HepG2 (cell line): ENCODE results near the gene ARVCF. TPM values are rescaled to one million over a fixed set of nuclear protein-coding genes. Genes with fewer than 3 reads are reported as not detected.

ENCODE experiments used
- ATAC-seq: fragments of 200-7000 bp; cut with Tn5 transposase; 3 replicates; pipeline ENCODE4 v1.9.1; 2020; ENCODE audit warnings: mild to moderate bottlenecking, moderate library complexity
- BruUV-seq: library from RNA; stranded (reverse); fragments of 400-500 nt; replicated peaks from 2 replicates; lab custom pipeline; 2021; lab: Mats Ljungman, UMichigan
- CTCF ChIA-PET: fragments of 300-600 bp; formaldehyde crosslinking; extraction: SDS; loops from one replicate; lab custom pipeline; 2021; ENCODE audit warnings: low total read pairs, inconsistent platforms, low intra/inter-chr PET ratio; lab: Yijun Ruan, JAX
- POLR2A ChIA-PET: fragments of 350-600 bp; sonication (Branson Sonifier 250); formaldehyde crosslinking; loops from one replicate; lab custom pipeline; 2020; ENCODE audit warnings: antibody characterized with exemption, inconsistent platforms; lab: Yijun Ruan, JAX
- DNase-seq: peaks from one replicate; pipeline ENCODE4 v3.0.0-alpha.2; 2015; ENCODE audit warnings: low spot score
- FAIRE-seq: peaks from 3 replicates; lab custom pipeline; 2011; peaks lifted over from hg19 to GRCh38; lab: Jason Lieb, UNC
- H2AFZ ChIP-seq: one replicate; pipeline ENCODE4 v1.6.1; 2011; ENCODE audit warnings: low read length, inconsistent platforms
- H3K27ac ChIP-seq: fragments of 300-600 bp; 3 replicates; pipeline ENCODE4 v1.8.0; 2011; ENCODE audit warnings: mixed run types, mild to moderate bottlenecking, mixed read lengths, low read length, inconsistent platforms; ENCODE audit not compliant: insufficient read depth; ENCODE audit errors: extremely low read length
- H3K27me3 ChIP-seq, 2 experiments: fragments of 200-600 bp in 1 of 2; 2 replicates in 1 of 2; 3 replicates in 1 of 2; pipeline versions ENCODE4 v1.6.0 to v1.8.0; 2011; ENCODE audit warnings: low read length in 2 of 2, mild to moderate bottlenecking in 2 of 2, moderate library complexity in 2 of 2, inconsistent platforms in 1 of 2; ENCODE audit not compliant: insufficient read depth in 2 of 2, control insufficient read depth in 1 of 2
- H3K36me3 ChIP-seq, 2 experiments: fragments of 200-600 bp in 1 of 2; replicated peaks in 1 of 2; 2 replicates in 1 of 2; 3 replicates in 1 of 2; pipeline versions ENCODE4 v1.5.1 to v1.8.0; 2011; ENCODE audit warnings: low read length in 2 of 2, inconsistent platforms in 1 of 2; ENCODE audit not compliant: insufficient read depth in 2 of 2, control insufficient read depth in 1 of 2
- H3K4me1 ChIP-seq: 2 replicates; pipeline ENCODE4 v1.5.1; 2012; ENCODE audit warnings: low read length, inconsistent platforms; ENCODE audit not compliant: insufficient read depth
- H3K4me2 ChIP-seq: 2 replicates; pipeline ENCODE4 v1.6.0; 2011; ENCODE audit warnings: low read depth, low read length, inconsistent platforms
- H3K4me3 ChIP-seq, 3 experiments: fragments of 200-600 bp in 1 of 3; sonication (generic), shearing (Covaris generic) in 1 of 3; replicated peaks in 1 of 3; 2 replicates each; pipeline ENCODE4 v1.5.1; 2011 to 2016; ENCODE audit warnings: low read length in 3 of 3, inconsistent platforms in 2 of 3, low read depth in 2 of 3, mild to moderate bottlenecking in 2 of 3, control low read depth in 1 of 3, mixed read lengths in 1 of 3; ENCODE audit not compliant: insufficient read depth in 1 of 3
- H3K79me2 ChIP-seq: one replicate; pipeline ENCODE4 v1.6.1; 2011; ENCODE audit warnings: low read length, inconsistent platforms; ENCODE audit not compliant: insufficient read depth
- H3K9ac ChIP-seq: 2 replicates; pipeline ENCODE4 v1.6.0; 2011; ENCODE audit warnings: mild to moderate bottlenecking, low read depth, low read length, inconsistent platforms; ENCODE audit not compliant: insufficient read depth
- H3K9me3 ChIP-seq: 2 replicates; pipeline ENCODE4 v1.5.1; 2012; ENCODE audit warnings: mild to moderate bottlenecking, low read length
- H4K20me1 ChIP-seq: 2 replicates; pipeline ENCODE4 v1.6.0; 2011; ENCODE audit warnings: inconsistent platforms, mild to moderate bottlenecking, low read length, moderate library complexity; ENCODE audit not compliant: insufficient read depth
- ARID4A ChIP-seq: sonication (generic); formaldehyde crosslinking; IDR thresholded peaks from 2 replicates; pipeline ENCODE4 v1.5.0; 2020; ENCODE audit warnings: mild to moderate bottlenecking, missing genetic modification reagents, borderline replicate concordance
- FOXP1 ChIP-seq, 2 experiments: fragments of 450-650 bp in 1 of 2; IDR thresholded peaks; 2 replicates each; pipeline ENCODE4 v1.6.1; 2017 to 2018; ENCODE audit warnings: antibody characterized with exemption in 1 of 2
- KDM2A ChIP-seq: sonication (generic); formaldehyde crosslinking; IDR thresholded peaks from 2 replicates; pipeline ENCODE4 v1.4.0; 2020; ENCODE audit warnings: low read depth, missing genetic modification reagents, borderline replicate concordance
- LCORL ChIP-seq, 2 experiments: fragments of 450-650 bp in 1 of 2; sonication (generic) in 1 of 2; formaldehyde crosslinking in 1 of 2; IDR thresholded peaks; 2 replicates each; pipeline versions ENCODE4 v1.5.0 to v1.6.1; 2017 to 2020; ENCODE audit warnings: antibody characterized with exemption in 1 of 2, missing genetic modification reagents in 1 of 2
- NONO ChIP-seq, 2 experiments: fragments of 450-650 bp in 1 of 2; sonication (generic) in 1 of 2; formaldehyde crosslinking in 1 of 2; IDR thresholded peaks in 1 of 2; conservative IDR thresholded peaks in 1 of 2; 2 replicates each; pipeline versions ENCODE4 v1.6.1 to v1.8.0; 2017 to 2022; ENCODE audit warnings: mild to moderate bottlenecking in 1 of 2, missing genetic modification reagents in 1 of 2, moderate library complexity in 1 of 2
- TFE3 ChIP-seq: IDR thresholded peaks from 2 replicates; pipeline ENCODE4 v1.6.1; 2016
- ZHX1 ChIP-seq: sonication (generic); formaldehyde crosslinking; IDR thresholded peaks from 2 replicates; pipeline ENCODE4 v1.8.1; 2022; ENCODE audit warnings: low read depth, mild to moderate bottlenecking, missing genetic modification reagents
- ZNF121 ChIP-seq: sonication (generic); formaldehyde crosslinking; IDR thresholded peaks from 2 replicates; pipeline ENCODE4 v1.5.0; 2020; ENCODE audit warnings: mild to moderate bottlenecking, missing genetic modification reagents
- ZNF350 ChIP-seq: sonication (generic); formaldehyde crosslinking; IDR thresholded peaks from 2 replicates; pipeline ENCODE4 v1.4.0; 2020; ENCODE audit warnings: mild to moderate bottlenecking, low read depth, missing genetic modification reagents, borderline replicate concordance
- ZNF501 ChIP-seq: sonication (generic); formaldehyde crosslinking; IDR thresholded peaks from 2 replicates; pipeline ENCODE4 v1.5.1; 2020; ENCODE audit warnings: mild to moderate bottlenecking, moderate library complexity, missing genetic modification reagents
- ZNF569 ChIP-seq: sonication (generic); formaldehyde crosslinking; IDR thresholded peaks from 2 replicates; pipeline ENCODE4 v1.5.0; 2020; ENCODE audit warnings: mild to moderate bottlenecking, missing genetic modification reagents, moderate library complexity, borderline replicate concordance
- ZSCAN21 ChIP-seq: sonication (generic); formaldehyde crosslinking; IDR thresholded peaks from 2 replicates; pipeline ENCODE4 v1.8.0; 2022; ENCODE audit warnings: mild to moderate bottlenecking, missing genetic modification reagents, moderate library complexity, borderline replicate concordance
- WGBS: methylation state at CpG from one replicate; pipeline ENCODE4 v1.1.6; 2017; ENCODE audit warnings: low lambda C conversion rate; 5-methylcytosine and 5-hydroxymethylcytosine counted together
- in situ Hi-C: cut with HindIII; loops from 2 replicates; pipeline ENCODE4 v1.10.0; 2017; ENCODE audit warnings: low pct_unique_long_range_greater_than_20kb; ENCODE audit not compliant: extremely low pct_ligation_motif_present
- intact Hi-C: fragments of 100-400 bp; cut with micrococcal nuclease; formaldehyde crosslinking; loops from one replicate; pipeline ENCODE4 v1.10.0; 2022; ENCODE audit not compliant: unreplicated experiment
- polyA plus RNA-seq, 8 experiments: library from polyadenylated mRNA; depleted of rRNA in 3 of 8; stranded (reverse) in 7 of 8; unstranded in 1 of 8; fragments of >200 nt; fragmentation: Illumina TruSeq in 4 of 8; extraction: Trizol in 4 of 8; gene quantifications; 2 replicates each; pipeline versions ENCODE4 v1.2.1 to v1.2.3, GENCODE V29; 2011 to 2016; ENCODE audit warnings: low read depth in 4 of 8, missing spikeins in 1 of 8, mixed read lengths in 1 of 8; ENCODE audit not compliant: insufficient read depth in 1 of 8
- total RNA-seq, 5 experiments: library from RNA; depleted of rRNA; stranded (reverse); fragments of >200 nt; fragmentation: Illumina TruSeq; extraction: Trizol; gene quantifications; 2 replicates each; pipeline ENCODE4 v1.2.3, GENCODE V29; 2016; ENCODE audit warnings: low read depth in 1 of 5

ARVCF gene
- total and polyA plus RNA-seq, 2 of the 13 experiments (the other 11 are each of a cell fraction or from before 2014, with no cell fraction given) = 16.4 to 17.7 TPM

GRCh38 chr22:19940536-19941364, 75.9 kb downstream of the ARVCF start:
- Histone ChIP-seq H3K9me3 (no peaks in the 10 kb centered on the region), H4K20me1 (no peaks in the 10 kb centered on the region), H3K4me3 (peak overlapping the region; percentile 68 to 92 (median 89)), H3K4me1 (peaks cover 80% of the 10 kb centered on the region), H3K9ac (peak overlapping the region; percentile 96), H3K27me3 (no peaks in the 10 kb centered on the region; a peak in 1 of 5 replicates), H3K4me2 (peak overlapping the region; percentile 91), H2AFZ (no peak overlapping the region), H3K36me3 (no peaks in the 10 kb centered on the region; a peak in 1 of 5 replicates), H3K79me2 (peaks cover 46% of the 10 kb centered on the region), H3K27ac (peak overlapping the region; percentile 93)
- ChIA-PET CTCF (no interaction called here), POLR2A (interaction anchor here (0.7 to 3.5 kb wide), 10 partner anchors 8 to 210 kb away, joined by 3 to 56 read pairs (median 6); partner anchors contain the start of genes GNB1L and RTL10)
- ATAC-seq = peak; percentile 59
- no peak for DNase-seq
- TSS peak; percentile 41 for BruUV-seq
- in situ Hi-C loops = no loop called here
- WGBS = 42% methylated on average over 18 of the region's 21 CpGs
- intact Hi-C loops = no loop called here
- FAIRE-seq = no peak
- 0 out of 2 replicates have a peak, but pooled peaks have one; percentile 24 for TF ChIP-seq ZNF350 (CRISPR knock-in tag)
- 0 out of 2 replicates have a peak, but pooled peaks have one; percentile 7 for TF ChIP-seq ARID4A (CRISPR knock-in tag)
- TF ChIP-seq LCORL (IDR thresholded peaks at IDR 0.05) = no peak
- 0 out of 2 replicates have a peak, but pooled peaks have one; percentile 10 for TF ChIP-seq LCORL (CRISPR knock-in tag; IDR thresholded peaks at IDR 0.05)
- TF ChIP-seq ZNF501 (CRISPR knock-in tag) = peak; percentile 43; the same call in 1 of the 2 replicates
- no peak for TF ChIP-seq ZHX1 (CRISPR knock-in tag)
- 0 out of 2 replicates have a peak, but pooled peaks have one; percentile 23 for TF ChIP-seq TFE3
- TF ChIP-seq NONO (IDR thresholded peaks at IDR 0.05) = no peak
- peak; percentile 14; the same call in 1 of the 2 replicates for TF ChIP-seq NONO (CRISPR knock-in tag; conservative IDR thresholded peaks at IDR 0.05)
- TF ChIP-seq FOXP1 (IDR thresholded peaks at IDR 0.05) = no peak
- no peak for TF ChIP-seq FOXP1 (CRISPR knock-in tag; IDR thresholded peaks at IDR 0.05)
- no peak for TF ChIP-seq ZNF569 (CRISPR knock-in tag)
- peak; percentile 0; the same call in 1 of the 2 replicates for TF ChIP-seq KDM2A
- peak; percentile 85 for TF ChIP-seq ZNF121
- peak; percentile 19; the same call in 1 of the 2 replicates for TF ChIP-seq ZSCAN21 (CRISPR knock-in tag)
